ENCODE data around the gene TRAPPC3. TPM values are rescaled to one million over a fixed set of nuclear protein-coding genes. Genes with fewer than 3 reads are reported as not detected.
A peak's percentile ranks its signal among the peaks of the same experiment; 100 is the strongest.

TRAPPC3 gene
- total and polyA plus RNA-seq, 2 donors (not counting 1 experiment from before 2014, with no cell fraction given) = 40.5 to 42.1 TPM

GRCh38 chr1:36157973-36158826, 8.9 kb upstream of the TRAPPC3 start:
- Histone ChIP-seq H3K79me2 (ENCODE audit: control insufficient read depth, insufficient read depth, low read length) (peaks cover 89% of the 10 kb centered on the region), H3K4me3 (ENCODE audit: control extremely low read depth in 1 of 5, extremely low read depth in 1 of 5, insufficient read depth in 1 of 5, low read depth in 2 of 5, low read length in 4 of 5) (no peak overlapping the region), H4K20me1 (ENCODE audit: control insufficient read depth, insufficient read depth, low read length, poor library complexity, severe bottlenecking) (no peaks in the 10 kb centered on the region), H3K4me1 (ENCODE audit: control insufficient read depth in 2 of 2, insufficient read depth in 2 of 2, low read length in 2 of 2) (peaks cover 61 to 65% of the 10 kb centered on the region in 2 donors), H3K36me3 (replicated peaks in 1 of 2; ENCODE audit: control extremely low read depth in 1 of 2, control insufficient read depth in 1 of 2, extremely low read depth in 1 of 2, insufficient read depth in 2 of 2, low read length in 1 of 2) (peaks cover 0 to 2% of the 10 kb centered on the region in 2 experiments), H3K9ac (ENCODE audit: low read length) (no peak overlapping the region), H3K27ac (ENCODE audit: low read length in 2 of 2) (peak overlapping the region; percentile 31 to 96), H3K4me2 (replicated peaks; ENCODE audit: low read depth, low read length, poor library complexity, severe bottlenecking) (peak overlapping the region; percentile 94), H3K9me3 (ENCODE audit: control extremely low read depth in 1 of 3, control insufficient read depth in 2 of 3, insufficient read depth in 1 of 3, low read length in 2 of 3) (no peaks in the 10 kb centered on the region), H2AFZ (ENCODE audit: insufficient read depth, low read depth, low read length, poor library complexity, severe bottlenecking) (no peak overlapping the region), H3K27me3 (replicated peaks in 1 of 4; ENCODE audit: control extremely low read depth in 1 of 4, control insufficient read depth in 3 of 4, insufficient read depth in 4 of 4, low read length in 3 of 4) (no peaks in the 10 kb centered on the region)
- Mint-ChIP-seq H3K27ac (peak overlapping the region; percentile 94), H3K4me1 (peaks cover 70% of the 10 kb centered on the region), H3K4me3 (peak overlapping the region; percentile 91), H3K27me3 (no peaks in the 10 kb centered on the region), H3K9me3 (ENCODE audit: insufficient read depth) (no peaks in the 10 kb centered on the region)
- intact Hi-C loops (cut with micrococcal nuclease) = loop anchor here (2.0 kb wide), 1 partner anchor 305 kb away; no protein-coding TSS in a partner anchor
- ChIA-PET CTCF (no interaction called here), POLR2A (no interaction called here)
- TF ChIP-seq CTCF (IDR thresholded peaks at IDR 0.05) (no peak), EZH2 (IDR thresholded peaks at IDR 0.05; ENCODE audit: borderline replicate concordance, insufficient read depth, low read depth, low read length, poor library complexity, severe bottlenecking) (no peak)
- WGBS (ENCODE audit: insufficient coverage) = 61% methylated on average over 8 of the region's 9 CpGs
- no peak for ATAC-seq (ENCODE audit: low read depth)
- DNase-seq = no peak
